Gastroesophageal sphincter (tissue), 3 donors: ENCODE results near the gene ANKRD34A.

Source experiments
- POLR2A ChIP-seq, 2 donors: fragments of 450-650 bp; IDR thresholded peaks; one replicate each; pipeline ENCODE4 v1.6.1; 2017; ENCODE audit warnings: antibody characterized with exemption in 2 of 2, mild to moderate bottlenecking in 2 of 2, moderate library complexity in 1 of 2
- TF ChIP-seq, protein P1 (sequence below), 4 experiments: fragments of 200-600 bp in 2 of 4; fragments of 450-650 bp in 2 of 4; sonication (generic) in 1 of 4; IDR thresholded peaks; one replicate each; pipeline ENCODE4 v1.5.1; 2017 to 2019; ENCODE audit warnings: antibody characterized with exemption in 4 of 4, mild to moderate bottlenecking in 2 of 4, moderate library complexity in 2 of 4

GRCh38 chr1:145958734-145959133, 5.6 kb downstream of the ANKRD34A start:
- TF ChIP-seq, protein P1, sequence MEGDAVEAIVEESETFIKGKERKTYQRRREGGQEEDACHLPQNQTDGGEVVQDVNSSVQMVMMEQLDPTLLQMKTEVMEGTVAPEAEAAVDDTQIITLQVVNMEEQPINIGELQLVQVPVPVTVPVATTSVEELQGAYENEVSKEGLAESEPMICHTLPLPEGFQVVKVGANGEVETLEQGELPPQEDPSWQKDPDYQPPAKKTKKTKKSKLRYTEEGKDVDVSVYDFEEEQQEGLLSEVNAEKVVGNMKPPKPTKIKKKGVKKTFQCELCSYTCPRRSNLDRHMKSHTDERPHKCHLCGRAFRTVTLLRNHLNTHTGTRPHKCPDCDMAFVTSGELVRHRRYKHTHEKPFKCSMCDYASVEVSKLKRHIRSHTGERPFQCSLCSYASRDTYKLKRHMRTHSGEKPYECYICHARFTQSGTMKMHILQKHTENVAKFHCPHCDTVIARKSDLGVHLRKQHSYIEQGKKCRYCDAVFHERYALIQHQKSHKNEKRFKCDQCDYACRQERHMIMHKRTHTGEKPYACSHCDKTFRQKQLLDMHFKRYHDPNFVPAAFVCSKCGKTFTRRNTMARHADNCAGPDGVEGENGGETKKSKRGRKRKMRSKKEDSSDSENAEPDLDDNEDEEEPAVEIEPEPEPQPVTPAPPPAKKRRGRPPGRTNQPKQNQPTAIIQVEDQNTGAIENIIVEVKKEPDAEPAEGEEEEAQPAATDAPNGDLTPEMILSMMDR (IDR thresholded peaks at IDR 0.05), result no peak
- no peak for TF ChIP-seq POLR2A (IDR thresholded peaks at IDR 0.05)
